Hematopoietic multipotent progenitor cell treated with erythropoietin and hydrocortisone succinate and interleukin-3 and kit ligand, for 17 days (in vitro differentiated cells): Measurements from ENCODE around the gene CERS6.
"Not testable (repeated sequence)": the region's sequence is repeated elsewhere in the genome, so short reads cannot be mapped to it uniquely, and the experiment has no call there.

Experiments
- DNase-seq: peaks from one replicate; pipeline ENCODE4 v3.0.0-alpha.2; 2015; ENCODE audit warnings: low spot score

Gene CERS6

DNA sequence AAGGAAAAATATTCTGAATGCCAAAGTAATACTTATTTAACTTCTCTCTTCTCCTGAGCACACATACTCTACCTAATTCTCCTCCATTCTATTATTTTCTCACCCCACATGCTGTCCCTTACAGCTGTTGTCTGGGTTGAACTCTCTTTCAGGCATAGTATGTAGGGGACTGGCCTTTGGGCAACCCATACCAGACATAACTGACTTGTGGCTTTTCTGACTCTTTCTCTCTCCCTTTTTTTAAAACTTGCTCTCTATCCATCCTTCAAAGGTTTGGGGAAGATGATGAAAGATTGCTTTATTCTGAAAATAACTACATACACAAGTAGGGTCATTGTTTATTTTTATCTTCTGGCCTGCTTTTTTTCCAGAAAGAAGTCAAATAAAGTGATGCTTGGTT is 276.4 kb downstream of the CERS6 start:
- no peak for DNase-seq

- no peak for DNase-seq
These were observed 278.2 kb downstream of the CERS6 start for GRCh38 chr2:168734199-168734760.

GRCh38 chr2:168736649-168737445 is 280.8 kb downstream of the CERS6 start:
- no peak for DNase-seq

- no peak for DNase-seq
These were observed 282.0 kb downstream of the CERS6 start for GRCh38 chr2:168738062-168738461.

DNA sequence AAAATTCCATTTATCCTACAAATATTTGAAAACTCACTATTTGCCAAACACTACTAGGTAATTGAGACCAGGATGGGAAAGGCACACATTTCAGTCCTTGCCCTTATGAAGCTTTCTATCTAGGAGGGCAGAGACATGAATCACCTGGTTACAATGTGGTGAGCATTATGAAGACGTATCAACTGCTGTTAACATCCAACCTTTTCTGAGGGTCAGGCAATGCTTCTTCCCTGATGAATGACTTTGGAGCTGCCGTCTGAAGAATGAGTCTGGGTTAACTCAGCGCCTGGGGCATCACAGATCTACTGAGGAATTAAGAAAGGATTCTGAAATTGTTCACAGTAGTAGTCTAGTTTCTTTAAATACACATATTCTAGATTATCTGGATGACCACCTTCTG is 284.3 kb downstream of the CERS6 start:
- DNase-seq = no peak

- no peak for DNase-seq
These were observed 284.7 kb downstream of the CERS6 start for GRCh38 chr2:168740788-168741187.

GRCh38 chr2:168742258-168742932 is 286.3 kb downstream of the CERS6 start:
- DNase-seq = no peak

GRCh38 chr2:168744844-168745243 is 288.8 kb downstream of the CERS6 start:
- DNase-seq = no peak

- DNase-seq = no peak
These were observed 292.4 kb downstream of the CERS6 start for GRCh38 chr2:168748461-168748860.

- DNase-seq = no peak
These were observed 293.2 kb downstream of the CERS6 start for GRCh38 chr2:168749297-168749696.

DNA sequence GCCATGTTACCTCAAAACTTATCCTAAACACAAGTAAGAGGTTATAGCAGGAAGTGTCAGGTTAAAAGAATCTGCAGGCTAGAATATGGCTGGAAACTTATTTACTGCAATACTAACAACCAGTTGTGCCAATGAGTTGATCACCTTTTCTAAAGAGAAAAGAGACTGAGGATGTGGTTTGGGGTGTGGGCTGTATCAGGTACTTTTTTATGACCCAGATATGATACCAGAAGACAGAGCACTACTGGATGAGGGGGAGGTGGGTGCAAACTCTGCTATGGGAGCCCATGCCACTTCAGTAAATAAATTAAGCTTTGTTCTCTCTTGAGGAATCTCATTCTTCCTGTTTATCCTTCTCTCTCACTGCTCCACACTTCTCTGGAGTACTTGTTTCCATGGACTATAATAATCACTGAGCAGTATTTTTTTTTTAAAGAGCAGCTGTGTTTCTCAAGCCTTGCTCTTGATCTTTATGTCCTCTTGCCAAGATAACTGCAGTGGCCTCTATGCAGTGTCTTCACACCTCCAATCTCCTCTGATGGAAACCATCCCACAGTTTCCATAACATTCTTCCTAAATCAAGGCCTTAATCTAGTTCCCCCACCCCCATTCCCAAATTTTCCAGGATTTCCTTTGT is 295.1 kb downstream of the CERS6 start:
- DNase-seq = no peak

- DNase-seq = no peak
These were observed 296.3 kb downstream of the CERS6 start for GRCh38 chr2:168752361-168752760.

DNA sequence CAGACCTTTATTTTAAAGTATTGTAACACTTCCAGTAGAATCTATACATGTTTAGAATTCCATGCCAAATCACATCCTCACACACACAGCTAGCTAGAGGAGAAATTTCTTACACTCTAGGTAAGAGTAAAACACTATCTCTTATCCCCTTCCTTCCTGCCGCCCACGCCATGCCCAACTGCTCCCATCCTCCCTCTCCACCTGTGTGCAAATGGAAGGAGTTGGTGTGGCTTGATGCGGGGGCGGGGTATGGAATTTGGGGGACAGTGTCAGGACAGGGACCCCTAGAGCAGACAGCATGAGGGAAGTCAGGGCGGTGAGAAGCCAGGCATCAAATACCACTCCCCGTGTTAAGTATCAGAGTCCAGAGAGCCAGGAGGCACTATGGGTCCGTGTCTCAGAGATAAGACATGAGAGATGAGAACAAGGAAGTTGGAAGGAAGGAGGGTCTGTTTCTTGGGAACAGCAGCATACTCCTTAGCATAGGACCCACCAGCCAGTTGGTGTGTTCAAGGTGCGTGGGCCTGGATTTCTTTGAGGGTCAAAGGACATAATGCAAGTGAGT is 297.8 kb downstream of the CERS6 start:
- DNase-seq = no peak

DNA sequence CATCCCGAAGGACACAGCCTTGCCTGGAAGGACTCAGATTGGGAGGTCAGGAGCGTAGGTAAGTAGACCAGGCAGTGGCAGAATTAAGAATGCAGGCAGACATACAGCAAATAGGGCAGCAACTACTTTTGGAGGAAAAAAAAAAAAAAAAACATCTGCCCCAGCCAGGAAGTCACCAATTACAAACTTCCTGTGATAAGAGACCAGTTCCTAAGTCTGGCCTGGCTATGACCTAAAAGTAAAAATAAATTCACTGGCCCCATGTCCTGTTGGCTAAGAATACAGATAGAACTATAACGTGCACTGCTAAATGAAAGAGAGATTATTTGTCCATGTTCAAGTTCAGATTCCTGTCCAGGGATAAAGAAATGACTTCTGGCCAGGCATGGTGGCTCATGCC is 301.2 kb downstream of the CERS6 start:
- no peak for DNase-seq

DNA sequence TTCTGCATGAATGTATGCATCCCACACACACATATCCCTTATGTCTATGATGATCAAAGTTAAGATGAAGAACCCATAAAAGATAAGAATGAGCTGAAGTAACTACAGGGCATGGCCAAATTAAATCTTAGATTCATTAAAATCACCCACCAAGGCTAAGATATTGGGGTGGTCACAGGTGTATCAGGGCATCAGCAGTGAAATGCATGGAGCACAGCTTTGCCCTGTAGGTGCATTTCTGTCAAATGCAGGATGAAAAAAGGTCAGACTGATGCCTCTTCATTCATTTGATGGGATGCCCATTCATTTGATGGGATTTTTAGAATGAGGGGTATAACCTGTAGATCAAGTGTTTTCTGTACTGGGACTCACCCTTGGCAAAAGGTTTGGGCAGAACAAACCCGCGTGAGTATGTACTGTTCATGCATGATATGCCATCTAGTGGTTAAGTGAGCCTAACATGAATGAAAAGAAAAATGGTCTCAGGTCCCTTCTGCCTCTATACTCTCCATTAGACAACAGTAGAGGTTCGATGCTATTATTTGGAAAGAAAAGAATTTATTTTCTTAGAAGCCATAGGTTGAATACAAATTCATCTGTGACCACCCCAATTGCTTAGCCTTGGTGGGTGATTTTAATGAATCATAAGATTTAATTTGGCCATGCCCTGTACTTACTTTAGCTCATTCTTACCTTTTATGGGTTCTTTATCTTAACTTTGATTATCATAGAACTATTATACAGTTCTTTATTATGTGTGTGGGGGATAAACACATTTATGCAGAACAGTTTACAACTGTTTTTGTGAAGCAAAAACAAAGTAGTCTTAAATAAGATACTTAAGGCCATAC is 303.1 kb downstream of the CERS6 start:
- peak; percentile 23 for DNase-seq

- no peak for DNase-seq
These were observed 309.3 kb downstream of the CERS6 start for GRCh38 chr2:168765401-168765800.

- DNase-seq = no peak
These were observed 310.5 kb downstream of the CERS6 start for GRCh38 chr2:168766600-168766999.

GRCh38 chr2:168767258-168767657 is 311.2 kb downstream of the CERS6 start:
- DNase-seq = no peak

- not testable (repeated sequence) for DNase-seq
These were observed 312.3 kb downstream of the CERS6 start for GRCh38 chr2:168768357-168768756.

DNA sequence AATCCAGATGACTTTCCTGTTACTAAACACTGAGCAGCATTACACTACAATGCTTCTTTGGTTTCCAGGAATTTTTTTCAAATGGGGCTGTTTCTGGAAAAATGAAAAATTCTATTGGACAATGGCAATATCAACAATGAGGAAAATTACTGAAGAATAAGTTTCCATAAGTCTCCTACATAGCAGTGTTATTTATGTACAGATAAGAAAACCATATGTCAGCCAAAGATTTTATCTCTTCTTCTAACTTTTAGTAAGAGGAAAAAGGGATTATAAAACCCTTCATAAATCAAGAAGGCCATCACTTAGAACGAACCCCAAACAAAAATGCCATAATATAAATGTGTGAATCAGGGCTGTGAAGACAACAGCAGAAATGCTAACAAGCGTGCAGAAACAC is 314.7 kb downstream of the CERS6 start:
- no peak for DNase-seq

DNA sequence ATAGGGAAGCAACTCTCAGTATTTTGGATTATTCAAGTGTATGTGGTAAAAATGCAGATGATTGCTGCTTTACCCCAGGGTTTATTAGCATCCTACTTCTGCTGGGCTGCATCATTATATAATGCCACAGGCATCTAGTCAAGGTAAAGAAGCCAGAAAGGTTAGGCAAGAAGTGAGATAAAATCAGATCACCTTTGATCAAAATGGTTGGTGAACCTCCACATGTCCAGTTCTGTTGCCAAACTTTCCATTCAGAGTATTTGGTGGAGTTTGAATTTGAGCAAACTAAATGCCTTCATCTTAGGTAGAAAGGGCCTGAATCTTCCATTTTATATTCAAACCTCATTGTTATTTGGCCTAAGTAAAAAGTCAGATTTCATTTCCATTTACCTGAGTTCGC is 316.6 kb downstream of the CERS6 start:
- DNase-seq = no peak

- DNase-seq = no peak
These were observed 317.1 kb downstream of the CERS6 start for GRCh38 chr2:168773128-168773527.
